Breast epithelium (tissue), 3 donors: ENCODE results near the gene GTPBP2.

Experiments used
- POLR2A ChIP-seq: fragments of 450-650 bp; IDR thresholded peaks from one replicate; pipeline ENCODE4 v1.6.1; 2016; ENCODE audit warnings: antibody characterized with exemption, mild to moderate bottlenecking, moderate library complexity
- TF ChIP-seq, protein P1 (sequence below), 3 donors: fragments of 450-650 bp; IDR thresholded peaks; one replicate each; pipeline ENCODE4 v1.5.1; 2016 to 2017; ENCODE audit warnings: antibody characterized with exemption in 3 of 3, mild to moderate bottlenecking in 3 of 3, moderate library complexity in 3 of 3

- TF ChIP-seq, protein P1, sequence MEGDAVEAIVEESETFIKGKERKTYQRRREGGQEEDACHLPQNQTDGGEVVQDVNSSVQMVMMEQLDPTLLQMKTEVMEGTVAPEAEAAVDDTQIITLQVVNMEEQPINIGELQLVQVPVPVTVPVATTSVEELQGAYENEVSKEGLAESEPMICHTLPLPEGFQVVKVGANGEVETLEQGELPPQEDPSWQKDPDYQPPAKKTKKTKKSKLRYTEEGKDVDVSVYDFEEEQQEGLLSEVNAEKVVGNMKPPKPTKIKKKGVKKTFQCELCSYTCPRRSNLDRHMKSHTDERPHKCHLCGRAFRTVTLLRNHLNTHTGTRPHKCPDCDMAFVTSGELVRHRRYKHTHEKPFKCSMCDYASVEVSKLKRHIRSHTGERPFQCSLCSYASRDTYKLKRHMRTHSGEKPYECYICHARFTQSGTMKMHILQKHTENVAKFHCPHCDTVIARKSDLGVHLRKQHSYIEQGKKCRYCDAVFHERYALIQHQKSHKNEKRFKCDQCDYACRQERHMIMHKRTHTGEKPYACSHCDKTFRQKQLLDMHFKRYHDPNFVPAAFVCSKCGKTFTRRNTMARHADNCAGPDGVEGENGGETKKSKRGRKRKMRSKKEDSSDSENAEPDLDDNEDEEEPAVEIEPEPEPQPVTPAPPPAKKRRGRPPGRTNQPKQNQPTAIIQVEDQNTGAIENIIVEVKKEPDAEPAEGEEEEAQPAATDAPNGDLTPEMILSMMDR (IDR thresholded peaks at IDR 0.05) = no peak
- no peak for TF ChIP-seq POLR2A
Observed at GRCh38 chr6:43621078-43621835, 7.8 kb downstream of the GTPBP2 start.
